Nephron progenitor cell (in vitro differentiated cells): ENCODE measurements around the gene EARS2.

ENCODE experiments used
- DNase-seq: peaks from one replicate; pipeline ENCODE4 v3.0.0; 2021
- H3K27ac Mint-ChIP-seq: 2 replicates; pipeline ENCODE4 v1.8.0; 2021; ENCODE audit warnings: mild to moderate bottlenecking, moderate library complexity, mixed read lengths
- H3K27me3 Mint-ChIP-seq: 2 replicates; pipeline ENCODE4 v1.8.0; 2021; ENCODE audit warnings: mild to moderate bottlenecking, low read depth, mixed read lengths; ENCODE audit not compliant: poor library complexity
- H3K36me3 Mint-ChIP-seq: 2 replicates; pipeline ENCODE4 v1.8.0; 2021; ENCODE audit warnings: low read depth, mixed read lengths
- H3K4me1 Mint-ChIP-seq: 2 replicates; pipeline ENCODE4 v1.8.0; 2021; ENCODE audit warnings: mixed read lengths
- H3K4me3 Mint-ChIP-seq: 2 replicates; pipeline ENCODE4 v1.8.0; 2021; ENCODE audit warnings: mild to moderate bottlenecking, moderate library complexity, mixed read lengths
- H3K9me3 Mint-ChIP-seq: 2 replicates; pipeline ENCODE4 v1.8.0; 2021; ENCODE audit warnings: mild to moderate bottlenecking, moderate library complexity, mixed read lengths
- CTCF ChIP-seq: fragments of 200-600 bp; sonication (generic); IDR thresholded peaks from 2 replicates; pipeline ENCODE4 v1.5.0; 2021; ENCODE audit warnings: antibody characterized with exemption

Gene EARS2

GRCh38 chr16:23571895-23572294 lies 14.7 kb upstream of the EARS2 start:
- no peak overlapping the region for H3K27ac Mint-ChIP-seq
- H3K4me1 Mint-ChIP-seq = no peaks in the 10 kb centered on the region
- peaks cover 3% of the 10 kb centered on the region for H3K27me3 Mint-ChIP-seq
- no peak for DNase-seq
- no peak for TF ChIP-seq CTCF
- no peak overlapping the region for H3K4me3 Mint-ChIP-seq
- no peaks in the 10 kb centered on the region for H3K9me3 Mint-ChIP-seq
- H3K36me3 Mint-ChIP-seq = peaks cover 57% of the 10 kb centered on the region

- TF ChIP-seq CTCF = no peak
- no peak for DNase-seq
- no peak overlapping the region for H3K4me3 Mint-ChIP-seq
These were observed 14.0 kb upstream of the EARS2 start for GRCh38 chr16:23570992-23571632.

GRCh38 chr16:23567602-23568001 lies 10.5 kb upstream of the EARS2 start:
- Mint-ChIP-seq H3K4me1 (no peaks in the 10 kb centered on the region), H3K9me3 (no peaks in the 10 kb centered on the region), H3K27ac (no peak overlapping the region), H3K27me3 (peaks cover 3% of the 10 kb centered on the region), H3K4me3 (no peak overlapping the region), H3K36me3 (peaks cover 78% of the 10 kb centered on the region)
- DNase-seq = no peak
- no peak for TF ChIP-seq CTCF

More at GRCh38 chr16:23570992-23571632, 14.0 kb upstream of the EARS2 start:
- Mint-ChIP-seq H3K36me3 (peaks cover 63% of the 10 kb centered on the region), H3K9me3 (no peaks in the 10 kb centered on the region), H3K4me1 (no peaks in the 10 kb centered on the region), H3K27ac (no peak overlapping the region), H3K27me3 (peaks cover 3% of the 10 kb centered on the region)

DNA sequence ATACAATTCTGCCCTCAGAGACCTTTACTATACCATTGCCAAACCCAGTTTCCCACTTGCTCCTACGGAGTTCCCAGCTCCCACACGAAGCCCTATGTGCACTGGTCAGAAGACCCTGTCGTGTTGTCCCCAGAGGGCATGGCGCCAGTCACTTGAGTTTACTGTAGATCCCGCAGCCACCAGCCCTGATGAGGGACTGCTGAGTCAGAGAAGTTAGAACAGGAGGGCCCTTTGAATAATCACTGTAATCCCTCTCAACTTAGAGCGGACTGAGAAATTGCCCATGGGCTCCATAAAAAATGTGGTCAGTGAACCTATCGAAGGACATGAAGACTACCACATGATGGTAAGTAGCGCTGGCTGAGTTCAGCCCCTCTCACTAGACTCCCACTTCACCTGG lies 9.6 kb upstream of the EARS2 start:
- no peak for DNase-seq
- Mint-ChIP-seq H3K9me3 (no peaks in the 10 kb centered on the region), H3K27ac (peak overlapping the region; percentile 36), H3K36me3 (peaks cover 79% of the 10 kb centered on the region), H3K4me3 (no peak overlapping the region), H3K27me3 (peaks cover 3% of the 10 kb centered on the region), H3K4me1 (no peaks in the 10 kb centered on the region)
- no peak for TF ChIP-seq CTCF

- Mint-ChIP-seq H3K4me1 (peaks cover 6% of the 10 kb centered on the region), H3K4me3 (no peak overlapping the region), H3K27ac (no peak overlapping the region), H3K9me3 (no peaks in the 10 kb centered on the region), H3K36me3 (peaks cover 67% of the 10 kb centered on the region), H3K27me3 (no peaks in the 10 kb centered on the region)
- TF ChIP-seq CTCF = no peak
- no peak for DNase-seq
These were observed 7.6 kb upstream of the EARS2 start for GRCh38 chr16:23564575-23565363.
